ENCODE measurements around the gene POLG.

The POLG gene

GRCh38 chr15:89340573-89340972, 5.9 kb upstream of the POLG start:
- H3K9me3 ChIP-seq (ENCODE audit: control insufficient read depth, low read length), result no peaks in the 10 kb centered on the region
- H3K36me3 ChIP-seq (ENCODE audit: control insufficient read depth, insufficient read depth, low read length), result no peaks in the 10 kb centered on the region
- no peaks in the 10 kb centered on the region for H3K27me3 ChIP-seq (ENCODE audit: control insufficient read depth, insufficient read depth, low read length)
- peaks cover 1% of the 10 kb centered on the region for H3K4me1 ChIP-seq (ENCODE audit: control insufficient read depth, insufficient read depth, low read length)
- no peak overlapping the region for H3K4me3 ChIP-seq (ENCODE audit: low read length)
- no peak overlapping the region for H3K9ac ChIP-seq (ENCODE audit: low read length)

GRCh38 chr15:89338036-89338435, 3.4 kb upstream of the POLG start:
- H3K4me3 ChIP-seq (ENCODE audit: low read length), result no peak overlapping the region
- H3K4me1 ChIP-seq (ENCODE audit: control insufficient read depth, insufficient read depth, low read length), result peaks cover 18% of the 10 kb centered on the region
- H3K9ac ChIP-seq (ENCODE audit: low read length), result no peak overlapping the region
- H3K36me3 ChIP-seq (ENCODE audit: control insufficient read depth, insufficient read depth, low read length), result no peaks in the 10 kb centered on the region
- H3K27me3 ChIP-seq (ENCODE audit: control insufficient read depth, insufficient read depth, low read length), result no peaks in the 10 kb centered on the region
- no peaks in the 10 kb centered on the region for H3K9me3 ChIP-seq (ENCODE audit: control insufficient read depth, low read length)

DNA sequence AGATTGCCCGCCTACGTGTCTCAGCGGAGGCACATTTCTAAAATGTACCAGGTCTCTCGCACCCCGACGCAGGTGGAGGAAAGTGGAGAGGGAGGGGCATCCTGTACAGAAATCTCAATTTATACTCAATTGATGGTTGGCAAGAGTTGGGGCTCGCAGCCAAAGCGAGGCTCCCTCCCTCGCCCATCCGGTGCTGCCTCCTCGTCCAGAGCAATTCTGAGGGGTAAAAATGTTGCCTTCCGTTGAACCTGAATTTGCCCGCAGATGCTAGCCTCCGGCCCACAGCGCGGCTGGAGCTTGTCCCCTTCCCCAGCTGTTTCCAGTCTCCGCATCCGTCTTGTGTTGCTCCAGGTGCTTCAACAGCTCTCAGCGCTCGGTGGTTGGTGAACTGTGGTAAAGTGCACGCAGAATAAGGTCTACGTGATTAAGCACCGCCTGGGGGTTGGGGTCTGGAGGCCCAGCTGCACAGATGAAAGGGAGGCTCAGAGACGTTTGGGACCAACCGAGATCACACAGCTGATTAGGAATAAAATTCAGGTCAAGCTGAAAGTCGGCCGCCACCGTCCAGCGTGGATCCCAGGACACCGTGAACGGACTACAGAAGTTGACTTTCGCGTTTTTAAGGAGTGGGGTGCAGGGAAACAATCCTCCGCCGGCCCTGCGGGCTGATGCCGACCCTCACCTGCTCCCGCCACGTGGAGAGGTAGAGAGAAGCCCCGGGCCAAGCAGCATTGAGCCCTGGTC, 846 bp upstream of the POLG start:
- peak overlapping the region; percentile 77 for H3K9ac ChIP-seq (ENCODE audit: low read length)
- H3K36me3 ChIP-seq (ENCODE audit: control insufficient read depth, insufficient read depth, low read length), result peaks cover 2% of the 10 kb centered on the region
- H3K9me3 ChIP-seq (ENCODE audit: control insufficient read depth, low read length), result no peaks in the 10 kb centered on the region
- H3K4me1 ChIP-seq (ENCODE audit: control insufficient read depth, insufficient read depth, low read length), result peaks cover 36% of the 10 kb centered on the region
- peak overlapping the region; percentile 65 for H3K4me3 ChIP-seq (ENCODE audit: low read length)
- no peaks in the 10 kb centered on the region for H3K27me3 ChIP-seq (ENCODE audit: control insufficient read depth, insufficient read depth, low read length)

- peak overlapping the region; percentile 82 for H3K4me3 ChIP-seq (ENCODE audit: low read length)
- H3K9ac ChIP-seq (ENCODE audit: low read length), result peak overlapping the region; percentile 77
- H3K9me3 ChIP-seq (ENCODE audit: control insufficient read depth, low read length), result no peaks in the 10 kb centered on the region
- peaks cover 50% of the 10 kb centered on the region for H3K4me1 ChIP-seq (ENCODE audit: control insufficient read depth, insufficient read depth, low read length)
- H3K27me3 ChIP-seq (ENCODE audit: control insufficient read depth, insufficient read depth, low read length), result no peaks in the 10 kb centered on the region
- peaks cover 15% of the 10 kb centered on the region for H3K36me3 ChIP-seq (ENCODE audit: control insufficient read depth, insufficient read depth, low read length)
These were observed 590 bp downstream of the POLG start for GRCh38 chr15:89333959-89334509.

- Histone ChIP-seq H3K4me3 (ENCODE audit: low read length) (peak overlapping the region; percentile 82), H3K36me3 (ENCODE audit: control insufficient read depth, insufficient read depth, low read length) (peaks cover 23% of the 10 kb centered on the region), H3K4me1 (ENCODE audit: control insufficient read depth, insufficient read depth, low read length) (peaks cover 52% of the 10 kb centered on the region), H3K27me3 (ENCODE audit: control insufficient read depth, insufficient read depth, low read length) (no peaks in the 10 kb centered on the region), H3K9me3 (ENCODE audit: control insufficient read depth, low read length) (no peaks in the 10 kb centered on the region), H3K9ac (ENCODE audit: low read length) (peak overlapping the region; percentile 77)
These were observed 1.4 kb downstream of the POLG start for GRCh38 chr15:89333011-89333860.

- Histone ChIP-seq H3K4me3 (ENCODE audit: low read length) (no peak overlapping the region), H3K9me3 (ENCODE audit: control insufficient read depth, low read length) (no peaks in the 10 kb centered on the region), H3K36me3 (ENCODE audit: control insufficient read depth, insufficient read depth, low read length) (peaks cover 27% of the 10 kb centered on the region), H3K4me1 (ENCODE audit: control insufficient read depth, insufficient read depth, low read length) (peaks cover 55% of the 10 kb centered on the region), H3K27me3 (ENCODE audit: control insufficient read depth, insufficient read depth, low read length) (no peaks in the 10 kb centered on the region), H3K9ac (ENCODE audit: low read length) (no peak overlapping the region)
These were observed 2.2 kb downstream of the POLG start for GRCh38 chr15:89332446-89332845.

- H3K9ac ChIP-seq (ENCODE audit: low read length), result no peak overlapping the region
- peaks cover 57% of the 10 kb centered on the region for H3K4me1 ChIP-seq (ENCODE audit: control insufficient read depth, insufficient read depth, low read length)
- no peaks in the 10 kb centered on the region for H3K9me3 ChIP-seq (ENCODE audit: control insufficient read depth, low read length)
- H3K4me3 ChIP-seq (ENCODE audit: low read length), result no peak overlapping the region
- peaks cover 38% of the 10 kb centered on the region for H3K36me3 ChIP-seq (ENCODE audit: control insufficient read depth, insufficient read depth, low read length)
- no peaks in the 10 kb centered on the region for H3K27me3 ChIP-seq (ENCODE audit: control insufficient read depth, insufficient read depth, low read length)
These were observed 3.6 kb downstream of the POLG start for GRCh38 chr15:89330881-89331595.

DNA sequence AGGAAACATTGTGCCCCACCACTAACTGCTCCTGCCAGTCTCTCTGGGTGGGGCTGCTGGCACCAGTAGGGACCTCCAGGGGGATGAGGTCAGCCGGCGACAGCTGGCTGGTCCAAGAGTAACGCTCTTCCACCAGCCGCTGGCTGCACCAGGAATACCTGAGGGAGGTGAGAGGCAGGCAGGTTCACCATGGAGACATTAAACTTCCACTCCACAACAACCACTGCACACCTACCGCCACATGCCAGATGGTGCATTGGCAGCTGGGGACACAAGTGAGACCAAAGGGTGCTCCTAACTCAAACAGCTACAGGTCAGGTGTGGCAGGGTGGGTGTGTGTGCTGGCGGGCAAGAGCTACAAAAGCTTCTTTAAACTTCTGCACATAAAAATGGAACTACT, 4.5 kb downstream of the POLG start:
- H3K36me3 ChIP-seq (ENCODE audit: control insufficient read depth, insufficient read depth, low read length), result peaks cover 47% of the 10 kb centered on the region
- no peaks in the 10 kb centered on the region for H3K27me3 ChIP-seq (ENCODE audit: control insufficient read depth, insufficient read depth, low read length)
- H3K9ac ChIP-seq (ENCODE audit: low read length), result no peak overlapping the region
- H3K4me1 ChIP-seq (ENCODE audit: control insufficient read depth, insufficient read depth, low read length), result peaks cover 52% of the 10 kb centered on the region
- no peak overlapping the region for H3K4me3 ChIP-seq (ENCODE audit: low read length)
- no peaks in the 10 kb centered on the region for H3K9me3 ChIP-seq (ENCODE audit: control insufficient read depth, low read length)

DNA sequence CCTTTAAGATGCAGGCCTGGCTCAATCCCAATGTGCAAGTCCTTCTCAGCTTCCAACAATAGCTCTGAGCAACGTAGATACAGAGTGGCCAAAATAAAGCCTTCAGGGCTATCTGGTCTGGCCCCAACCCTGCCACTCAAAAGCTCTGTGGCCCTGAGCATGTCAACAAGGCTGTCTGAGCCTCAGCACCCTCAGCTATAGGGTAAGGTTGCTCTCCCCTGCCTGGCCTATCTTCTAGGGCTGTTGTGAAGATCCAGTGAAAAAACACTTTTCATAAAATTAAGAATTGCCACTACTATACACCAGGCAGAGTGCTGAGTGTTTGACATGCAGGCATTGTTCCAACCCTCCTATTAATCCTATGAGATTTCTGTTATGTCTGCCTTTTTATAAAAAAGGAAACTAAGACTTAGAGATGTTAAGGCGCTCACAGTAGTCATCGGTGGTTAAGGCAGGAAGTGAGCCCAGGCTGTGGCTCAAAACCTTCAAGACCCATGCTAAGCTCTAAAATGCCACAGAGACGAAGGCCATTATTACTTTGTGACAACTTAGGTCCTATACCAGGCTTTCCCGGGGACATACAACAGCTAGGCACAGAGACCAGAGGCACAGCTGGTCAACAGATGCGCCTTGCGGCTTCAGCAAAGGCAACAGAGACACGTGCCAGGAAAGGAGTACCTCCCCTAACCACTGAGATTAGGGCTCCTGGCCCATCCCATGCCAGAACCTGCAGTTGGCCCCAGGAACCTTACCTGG, 5.1 kb downstream of the POLG start:
- Histone ChIP-seq H3K4me1 (ENCODE audit: control insufficient read depth, insufficient read depth, low read length) (peaks cover 49% of the 10 kb centered on the region), H3K36me3 (ENCODE audit: control insufficient read depth, insufficient read depth, low read length) (peaks cover 50% of the 10 kb centered on the region), H3K9ac (ENCODE audit: low read length) (no peak overlapping the region), H3K4me3 (ENCODE audit: low read length) (no peak overlapping the region), H3K9me3 (ENCODE audit: control insufficient read depth, low read length) (no peaks in the 10 kb centered on the region), H3K27me3 (ENCODE audit: control insufficient read depth, insufficient read depth, low read length) (no peaks in the 10 kb centered on the region)

GRCh38 chr15:89328398-89329254, 6.0 kb downstream of the POLG start:
- Histone ChIP-seq H3K4me1 (ENCODE audit: control insufficient read depth, insufficient read depth, low read length) (peaks cover 46% of the 10 kb centered on the region), H3K9me3 (ENCODE audit: control insufficient read depth, low read length) (no peaks in the 10 kb centered on the region)

More at GRCh38 chr15:89328398-89329254, 6.0 kb downstream of the POLG start:
- Histone ChIP-seq H3K36me3 (ENCODE audit: control insufficient read depth, insufficient read depth, low read length) (peaks cover 54% of the 10 kb centered on the region), H3K9ac (ENCODE audit: low read length) (no peak overlapping the region), H3K27me3 (ENCODE audit: control insufficient read depth, insufficient read depth, low read length) (no peaks in the 10 kb centered on the region), H3K4me3 (ENCODE audit: low read length) (no peak overlapping the region)

Measured in mucosa of stomach (tissue), 1 donor.